ENCODE measurements around the gene MAMLD1. TPM values are rescaled to one million over a fixed set of nuclear protein-coding genes. Genes with fewer than 3 reads are reported as not detected.

MAMLD1 gene
- total RNA-seq, 1 donor from 2014 or later = 4.5 TPM

DNA sequence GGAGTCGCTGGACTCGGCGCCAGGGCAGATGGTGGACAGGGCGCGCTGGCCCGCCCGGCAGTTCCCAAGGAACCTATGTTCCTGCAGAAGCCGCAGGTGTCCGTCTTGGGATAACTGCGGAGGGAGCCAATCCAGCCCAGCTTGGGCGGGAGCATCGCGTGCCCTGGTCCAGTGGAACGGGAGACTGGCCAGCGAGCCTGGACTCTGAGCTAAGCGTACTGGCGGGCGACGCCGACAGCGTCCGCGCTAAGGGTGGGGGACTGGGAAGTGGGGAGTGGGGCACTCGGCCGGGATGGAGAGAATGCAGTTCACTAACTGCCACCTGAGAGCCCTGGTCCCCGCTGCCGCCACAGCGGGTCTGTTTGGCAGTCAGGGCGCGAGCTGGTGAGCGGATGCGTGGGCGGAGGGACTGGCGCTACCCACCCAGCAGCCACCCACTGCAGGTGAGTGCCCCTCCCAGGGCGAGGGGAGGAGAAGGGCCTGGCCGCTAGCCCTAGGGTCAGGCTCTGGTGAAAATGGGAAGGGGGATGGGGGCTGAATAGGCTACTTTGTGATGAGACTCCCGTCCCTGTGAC lies 1.3 kb upstream of the MAMLD1 start:
- H3K27ac Mint-ChIP-seq (ENCODE audit: unreplicated experiment) = no peak overlapping the region
- peaks cover 17% of the 10 kb centered on the region for H3K4me1 Mint-ChIP-seq
- H3K36me3 Mint-ChIP-seq (ENCODE audit: low read depth) = no peaks in the 10 kb centered on the region
- H3K9me3 Mint-ChIP-seq = peaks cover 2% of the 10 kb centered on the region
- no peak for DNase-seq (ENCODE audit: low read depth, low spot score)
- peak overlapping the region; percentile 85 for H3K4me3 Mint-ChIP-seq
- TF ChIP-seq, protein P1, sequence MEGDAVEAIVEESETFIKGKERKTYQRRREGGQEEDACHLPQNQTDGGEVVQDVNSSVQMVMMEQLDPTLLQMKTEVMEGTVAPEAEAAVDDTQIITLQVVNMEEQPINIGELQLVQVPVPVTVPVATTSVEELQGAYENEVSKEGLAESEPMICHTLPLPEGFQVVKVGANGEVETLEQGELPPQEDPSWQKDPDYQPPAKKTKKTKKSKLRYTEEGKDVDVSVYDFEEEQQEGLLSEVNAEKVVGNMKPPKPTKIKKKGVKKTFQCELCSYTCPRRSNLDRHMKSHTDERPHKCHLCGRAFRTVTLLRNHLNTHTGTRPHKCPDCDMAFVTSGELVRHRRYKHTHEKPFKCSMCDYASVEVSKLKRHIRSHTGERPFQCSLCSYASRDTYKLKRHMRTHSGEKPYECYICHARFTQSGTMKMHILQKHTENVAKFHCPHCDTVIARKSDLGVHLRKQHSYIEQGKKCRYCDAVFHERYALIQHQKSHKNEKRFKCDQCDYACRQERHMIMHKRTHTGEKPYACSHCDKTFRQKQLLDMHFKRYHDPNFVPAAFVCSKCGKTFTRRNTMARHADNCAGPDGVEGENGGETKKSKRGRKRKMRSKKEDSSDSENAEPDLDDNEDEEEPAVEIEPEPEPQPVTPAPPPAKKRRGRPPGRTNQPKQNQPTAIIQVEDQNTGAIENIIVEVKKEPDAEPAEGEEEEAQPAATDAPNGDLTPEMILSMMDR (conservative IDR thresholded peaks at IDR 0.05) = no peak
- H3K27me3 Mint-ChIP-seq (ENCODE audit: low read depth) = peaks cover 52% of the 10 kb centered on the region

DNA sequence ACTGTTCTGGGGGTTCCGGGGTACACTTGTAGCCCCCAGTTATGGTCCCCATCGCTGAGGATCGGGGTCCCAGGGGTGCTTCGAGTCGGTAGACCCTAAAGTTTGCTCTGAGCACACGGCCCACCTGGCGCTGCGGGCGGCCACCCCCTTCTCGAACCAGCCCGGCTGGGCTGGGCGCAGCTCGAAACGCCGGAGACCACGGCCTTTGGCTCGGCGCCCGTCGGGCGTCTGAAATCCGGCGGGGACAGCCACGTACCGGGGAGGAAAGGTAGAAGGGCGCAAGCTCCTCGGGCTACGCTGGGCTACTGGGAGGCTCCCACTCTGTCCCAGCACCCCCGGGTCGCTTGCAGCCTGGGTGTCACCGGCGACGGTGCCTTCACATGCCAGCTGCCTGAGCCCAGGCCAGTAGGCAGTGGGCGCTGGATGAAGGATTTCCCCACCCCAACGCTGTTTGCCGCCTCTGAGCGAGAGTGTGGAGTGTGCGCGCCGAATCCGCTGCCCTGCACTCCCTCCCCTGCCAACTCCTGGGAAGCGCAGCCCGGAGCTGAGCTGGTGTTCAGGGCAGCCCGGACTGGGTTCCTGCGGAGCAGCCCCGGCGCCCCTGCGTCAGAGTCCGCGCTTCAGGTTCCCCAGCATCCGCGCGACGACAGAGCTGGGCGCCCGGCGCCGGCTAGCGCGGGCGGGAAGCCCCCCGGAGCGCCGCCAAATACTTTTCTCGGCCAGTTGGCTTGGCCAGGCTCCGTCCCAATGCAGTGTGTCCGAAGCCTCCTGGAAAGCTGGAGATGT lies 637 bp downstream of the MAMLD1 start:
- H3K4me1 Mint-ChIP-seq = peaks cover 20% of the 10 kb centered on the region
- H3K9me3 Mint-ChIP-seq = peaks cover 2% of the 10 kb centered on the region
- H3K36me3 Mint-ChIP-seq (ENCODE audit: low read depth) = no peaks in the 10 kb centered on the region
- DNase-seq (ENCODE audit: low read depth, low spot score) = peak; percentile 5
- peak overlapping the region; percentile 81 for H3K4me3 Mint-ChIP-seq
- no peak overlapping the region for H3K27ac Mint-ChIP-seq (ENCODE audit: unreplicated experiment)
- TF ChIP-seq, protein P1 (conservative IDR thresholded peaks at IDR 0.05) = no peak
- H3K27me3 Mint-ChIP-seq (ENCODE audit: low read depth) = peaks cover 43% of the 10 kb centered on the region

DNA sequence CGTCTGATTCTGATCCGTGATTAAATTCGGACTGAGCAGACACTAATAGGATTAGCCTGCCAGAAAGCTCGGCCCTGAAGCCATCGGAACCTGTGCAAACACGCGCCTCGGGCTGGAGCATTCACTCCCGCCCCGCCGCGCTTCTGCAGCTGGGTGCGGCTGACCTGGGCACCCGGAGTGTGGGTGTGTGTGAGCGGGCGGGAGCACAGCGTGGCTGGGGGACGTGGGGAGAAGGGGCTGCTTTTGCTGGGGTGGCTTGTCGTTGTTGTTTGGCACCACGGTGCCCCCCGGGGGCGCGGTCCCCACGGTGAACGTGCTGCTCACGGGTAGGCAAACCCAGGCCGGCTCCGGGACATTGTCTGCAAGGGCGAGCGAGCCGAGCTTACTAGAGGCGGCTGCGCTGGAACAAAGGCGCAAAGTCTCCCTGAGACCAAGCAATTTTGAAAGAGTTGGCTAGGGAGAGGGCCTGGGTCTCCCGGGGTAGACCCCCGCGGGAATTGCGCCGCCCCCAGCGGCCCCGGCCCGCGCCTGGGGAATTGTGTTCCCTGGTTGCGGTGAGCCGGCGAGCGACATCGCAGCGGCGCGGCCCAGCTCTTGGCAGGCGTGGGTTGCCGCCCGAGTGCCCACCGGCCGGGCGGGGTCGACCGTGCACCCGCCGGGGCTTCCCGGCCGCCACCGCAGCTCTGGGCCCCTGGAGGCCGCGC lies 1.4 kb downstream of the MAMLD1 start:
- H3K4me1 Mint-ChIP-seq = peaks cover 20% of the 10 kb centered on the region
- peaks cover 38% of the 10 kb centered on the region for H3K27me3 Mint-ChIP-seq (ENCODE audit: low read depth)
- TF ChIP-seq, protein P1 (conservative IDR thresholded peaks at IDR 0.05) = no peak
- H3K36me3 Mint-ChIP-seq (ENCODE audit: low read depth) = no peaks in the 10 kb centered on the region
- peak overlapping the region; percentile 81 for H3K4me3 Mint-ChIP-seq
- peaks cover 4% of the 10 kb centered on the region for H3K9me3 Mint-ChIP-seq
- DNase-seq (ENCODE audit: low read depth, low spot score) = peak; percentile 26
- no peak overlapping the region for H3K27ac Mint-ChIP-seq (ENCODE audit: unreplicated experiment)

DNA sequence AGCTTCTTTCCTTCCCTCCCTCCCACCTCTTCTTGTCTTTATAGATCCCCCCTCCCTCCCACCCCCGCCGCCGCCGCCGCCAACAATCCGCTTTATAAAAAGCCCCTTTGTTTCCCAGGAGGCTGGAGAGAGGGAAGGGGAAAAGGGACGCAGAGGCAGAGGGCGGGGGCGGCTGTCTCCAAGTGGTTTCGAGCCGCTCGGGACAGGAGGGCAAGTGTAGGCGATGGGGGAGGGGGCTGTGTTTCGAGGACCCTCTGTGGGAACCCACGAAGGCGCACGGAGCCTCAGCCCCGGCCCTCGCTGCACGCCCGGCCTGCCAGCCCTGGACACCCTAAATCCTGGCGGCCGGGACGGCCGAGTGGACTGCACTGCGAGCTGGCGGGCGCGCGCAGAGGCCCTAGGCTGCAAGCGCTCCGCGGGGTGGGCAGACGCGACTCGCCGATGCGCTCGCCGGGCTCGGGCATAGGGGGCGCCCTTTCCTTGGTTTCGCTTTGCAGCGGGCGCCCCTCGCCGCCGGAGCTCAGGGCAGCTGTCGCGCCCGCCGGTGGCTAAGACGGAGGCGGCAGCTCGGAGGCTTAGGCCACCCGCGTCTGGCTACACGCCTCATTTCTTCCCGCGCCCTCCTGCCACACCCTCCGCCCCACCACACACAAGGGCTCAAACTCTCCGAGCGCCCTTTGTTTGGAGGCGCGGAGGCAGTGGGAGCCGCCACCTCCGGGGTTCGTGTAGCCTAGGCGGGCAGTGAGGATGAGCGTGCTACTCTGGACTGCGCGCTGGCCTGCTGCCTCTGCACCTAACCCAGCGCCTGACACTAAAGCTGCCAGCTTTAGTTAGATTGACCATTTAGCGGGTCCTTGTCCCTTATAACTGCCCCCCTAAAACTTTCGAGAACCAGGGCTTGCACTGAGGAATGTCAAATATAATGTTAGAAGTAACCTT lies 2.2 kb downstream of the MAMLD1 start:
- Mint-ChIP-seq H3K9me3 (peaks cover 2% of the 10 kb centered on the region), H3K27ac (ENCODE audit: unreplicated experiment) (peak overlapping the region; percentile 65), H3K4me3 (peak overlapping the region; percentile 92), H3K4me1 (peaks cover 28% of the 10 kb centered on the region), H3K27me3 (ENCODE audit: low read depth) (peaks cover 30% of the 10 kb centered on the region), H3K36me3 (ENCODE audit: low read depth) (no peaks in the 10 kb centered on the region)
- TF ChIP-seq, protein P1 (conservative IDR thresholded peaks at IDR 0.05) = peak; percentile 66
- peak; percentile 72 for DNase-seq (ENCODE audit: low read depth, low spot score)

Measured in neural crest cell (in vitro differentiated cells).